ENCODE results near the gene ARHGAP32.

DNA sequence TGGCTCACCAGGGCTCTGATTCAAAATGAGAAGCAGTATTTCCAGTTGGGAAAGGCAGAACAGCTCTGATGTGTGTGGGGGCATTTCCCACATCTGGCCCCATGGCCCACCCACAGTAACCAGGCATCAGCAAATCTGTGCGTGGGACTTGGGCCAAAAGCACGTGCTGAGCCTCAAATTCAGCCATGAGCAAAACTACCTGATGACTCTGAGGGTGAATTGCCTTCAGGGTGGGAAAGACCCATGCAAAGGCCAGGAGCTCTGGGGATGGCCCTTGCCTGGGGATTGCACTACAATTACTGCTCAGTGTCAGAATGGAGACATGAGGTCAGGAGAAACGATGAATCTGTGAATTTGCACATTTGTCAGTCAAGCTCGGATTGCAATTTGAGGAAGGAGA lies 270.3 kb downstream of the ARHGAP32 start:
- TF ChIP-seq, protein P1, sequence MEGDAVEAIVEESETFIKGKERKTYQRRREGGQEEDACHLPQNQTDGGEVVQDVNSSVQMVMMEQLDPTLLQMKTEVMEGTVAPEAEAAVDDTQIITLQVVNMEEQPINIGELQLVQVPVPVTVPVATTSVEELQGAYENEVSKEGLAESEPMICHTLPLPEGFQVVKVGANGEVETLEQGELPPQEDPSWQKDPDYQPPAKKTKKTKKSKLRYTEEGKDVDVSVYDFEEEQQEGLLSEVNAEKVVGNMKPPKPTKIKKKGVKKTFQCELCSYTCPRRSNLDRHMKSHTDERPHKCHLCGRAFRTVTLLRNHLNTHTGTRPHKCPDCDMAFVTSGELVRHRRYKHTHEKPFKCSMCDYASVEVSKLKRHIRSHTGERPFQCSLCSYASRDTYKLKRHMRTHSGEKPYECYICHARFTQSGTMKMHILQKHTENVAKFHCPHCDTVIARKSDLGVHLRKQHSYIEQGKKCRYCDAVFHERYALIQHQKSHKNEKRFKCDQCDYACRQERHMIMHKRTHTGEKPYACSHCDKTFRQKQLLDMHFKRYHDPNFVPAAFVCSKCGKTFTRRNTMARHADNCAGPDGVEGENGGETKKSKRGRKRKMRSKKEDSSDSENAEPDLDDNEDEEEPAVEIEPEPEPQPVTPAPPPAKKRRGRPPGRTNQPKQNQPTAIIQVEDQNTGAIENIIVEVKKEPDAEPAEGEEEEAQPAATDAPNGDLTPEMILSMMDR (IDR thresholded peaks at IDR 0.05; ENCODE audit: low read depth, low read length, poor library complexity, severe bottlenecking): no peak
- TF ChIP-seq EZH2phosphoT487 (IDR thresholded peaks at IDR 0.05; ENCODE audit: borderline replicate concordance, low read length): no peak

Measured in DOHH2 (cell line).